Vagina (tissue), 2 donors: Measurements from ENCODE around the gene EIF1. TPM values are rescaled to one million over a fixed set of nuclear protein-coding genes. Genes with fewer than 3 reads are reported as not detected.
"Not testable (repeated sequence)": the region's sequence is repeated elsewhere in the genome, so short reads cannot be mapped to it uniquely, and the experiment has no call there.

ENCODE experiments used
- DNase-seq, 2 donors: peaks; one replicate each; pipeline ENCODE4 v3.0.0-alpha.2; 2017; ENCODE audit errors: extremely low spot score in 2 of 2
- H3K27ac ChIP-seq: fragments of 200-600 bp; sonication (generic); one replicate; pipeline ENCODE4 v1.5.1; 2019
- H3K27me3 ChIP-seq: fragments of 200-600 bp; sonication (generic); one replicate; pipeline ENCODE4 v1.5.1; 2019
- H3K36me3 ChIP-seq, 2 donors: fragments of 200-600 bp; sonication (generic); one replicate each; pipeline ENCODE4 v1.5.1; 2017 to 2019
- H3K4me1 ChIP-seq: fragments of 200-600 bp; sonication (generic); one replicate; pipeline ENCODE4 v1.5.1; 2019
- H3K4me3 ChIP-seq, 2 donors: fragments of 200-600 bp; sonication (generic); 1 replicate in 1 of 2; 2 replicates in 1 of 2; pipeline ENCODE4 v1.5.1; 2016 to 2019
- H3K9me3 ChIP-seq: fragments of 200-600 bp; sonication (generic); one replicate; pipeline ENCODE4 v1.5.1; 2019
- CTCF ChIP-seq, 3 experiments: fragments of 450-650 bp in 2 of 3; fragments of 200-600 bp in 1 of 3; sonication (generic) in 1 of 3; IDR thresholded peaks; one replicate each; pipeline ENCODE4 v1.5.1; 2017 to 2019; ENCODE audit warnings: antibody characterized with exemption in 3 of 3, mild to moderate bottlenecking in 2 of 3, moderate library complexity in 2 of 3
- POLR2A ChIP-seq, 2 donors: fragments of 450-650 bp; IDR thresholded peaks; one replicate each; pipeline ENCODE4 v1.6.1; 2017; ENCODE audit warnings: antibody characterized with exemption in 2 of 2, mild to moderate bottlenecking in 2 of 2, moderate library complexity in 2 of 2
- POLR2AphosphoS5 ChIP-seq, 2 donors: sonication (generic); formaldehyde crosslinking; IDR thresholded peaks; one replicate each; pipeline ENCODE4 v1.9.0; 2017; ENCODE audit warnings: antibody characterized with exemption in 2 of 2, mild to moderate bottlenecking in 2 of 2, low read depth in 1 of 2; ENCODE audit not compliant: insufficient read depth in 1 of 2
- intact Hi-C: fragments of 100-400 bp; cut with DNase I; formaldehyde crosslinking; loops from one replicate; pipeline ENCODE4 v1.15.1; 2023
- total RNA-seq: library from RNA; depleted of rRNA; stranded (reverse); fragments of >200 nt; gene quantifications from one replicate; pipeline ENCODE4 v1.2.3, GENCODE V29; 2016

EIF1 gene
- total RNA-seq = 204 TPM

GRCh38 chr17:41688641-41689496, at the start of gene EIF1:
Gene EIF1 (plus strand): TSS chr17:41688885. CDS start chr17:41689039, 154 bp downstream.
- intact Hi-C loops = no loop called here
- Histone ChIP-seq H3K9me3 (no peaks in the 10 kb centered on the region), H3K4me3 (peak within 1 kb of the TSS; percentile 89 to 97), H3K27me3 (no peaks in the 10 kb centered on the region), H3K4me1 (peaks cover 30% of the 10 kb centered on the region), H3K36me3 (peaks cover 6 to 45% of the 10 kb centered on the region in 2 donors), H3K27ac (peak within 1 kb of the TSS; percentile 100)
- TF ChIP-seq POLR2AphosphoS5 (IDR thresholded peaks at IDR 0.05; ENCODE audit: insufficient read depth in 1 of 2, low read depth in 1 of 2) = peak; percentile 99 to 100
- peak; percentile 52 to 99 for TF ChIP-seq POLR2A (IDR thresholded peaks at IDR 0.05)
- TF ChIP-seq CTCF (IDR thresholded peaks at IDR 0.05) = no peak
- DNase-seq = peak; percentile 100

- Histone ChIP-seq H3K4me1 (peaks cover 19% of the 10 kb centered on the region), H3K4me3 (no peak overlapping the region), H3K27me3 (no peaks in the 10 kb centered on the region), H3K27ac (no peak overlapping the region), H3K36me3 (no peaks in the 10 kb centered on the region), H3K9me3 (no peaks in the 10 kb centered on the region)
- intact Hi-C loops = no loop called here
- TF ChIP-seq POLR2AphosphoS5 (IDR thresholded peaks at IDR 0.05; ENCODE audit: insufficient read depth in 1 of 2, low read depth in 1 of 2) (no peak), CTCF (IDR thresholded peaks at IDR 0.05) (no peak), POLR2A (IDR thresholded peaks at IDR 0.05) (no peak)
- DNase-seq = no peak
These were observed 49.7 kb upstream of the EIF1 start for GRCh38 chr17:41638941-41639340.

GRCh38 chr17:41639492-41640473, 48.9 kb upstream of the EIF1 start:
- no peak for DNase-seq
- Histone ChIP-seq H3K9me3 (no peaks in the 10 kb centered on the region), H3K27me3 (no peaks in the 10 kb centered on the region), H3K27ac (no peak overlapping the region), H3K4me3 (no peak overlapping the region), H3K4me1 (peaks cover 16% of the 10 kb centered on the region), H3K36me3 (no peaks in the 10 kb centered on the region)
- intact Hi-C loops = no loop called here
- no peak for TF ChIP-seq POLR2A (IDR thresholded peaks at IDR 0.05)
- TF ChIP-seq POLR2AphosphoS5 (IDR thresholded peaks at IDR 0.05; ENCODE audit: insufficient read depth in 1 of 2, low read depth in 1 of 2) = no peak
- TF ChIP-seq CTCF (IDR thresholded peaks at IDR 0.05) = no peak

GRCh38 chr17:41640596-41640995, 48.1 kb upstream of the EIF1 start:
- H3K4me3 ChIP-seq, H3K27me3 ChIP-seq, H3K9me3 ChIP-seq, DNase-seq, H3K36me3 ChIP-seq, H3K27ac ChIP-seq, H3K4me1 ChIP-seq, intact Hi-C loops: not testable (repeated sequence)

- Histone ChIP-seq H3K27ac (no peak overlapping the region), H3K4me3 (no peak overlapping the region), H3K36me3 (no peaks in the 10 kb centered on the region), H3K4me1 (peaks cover 14% of the 10 kb centered on the region), H3K27me3 (no peaks in the 10 kb centered on the region), H3K9me3 (no peaks in the 10 kb centered on the region)
- intact Hi-C loops = no loop called here
- DNase-seq = no peak
- TF ChIP-seq POLR2A (IDR thresholded peaks at IDR 0.05) (no peak), POLR2AphosphoS5 (IDR thresholded peaks at IDR 0.05; ENCODE audit: insufficient read depth in 1 of 2, low read depth in 1 of 2) (peak in 1 of 2 donors; percentile 20)
These were observed 46.2 kb upstream of the EIF1 start for GRCh38 chr17:41642252-41643156.
